Hippocampal formation (tissue), 2 donors: ENCODE results near the gene CCDC74A.
"Not testable (repeated sequence)": the region's sequence is repeated elsewhere in the genome, so short reads cannot be mapped to it uniquely, and the experiment has no call there.

Source experiments
- DNase-seq, 2 donors: peaks; one replicate each; lab custom pipeline; 2025; lab: John Stamatoyannopoulos, UW

The CCDC74A gene

GRCh38 chr2:131498321-131498973 lies 29.2 kb upstream of the CCDC74A start:
- DNase-seq = not testable (repeated sequence)

GRCh38 chr2:131503587-131503986 lies 24.1 kb upstream of the CCDC74A start:
- not testable (repeated sequence) for DNase-seq

- DNase-seq = not testable (repeated sequence)
These were observed 23.5 kb upstream of the CCDC74A start for GRCh38 chr2:131504082-131504750.

- DNase-seq = no peak
These were observed 18.1 kb upstream of the CCDC74A start for GRCh38 chr2:131509615-131510014.

- not testable (repeated sequence) for DNase-seq
These were observed 16.3 kb upstream of the CCDC74A start for GRCh38 chr2:131511291-131511968.

GRCh38 chr2:131511969-131512870 lies 15.5 kb upstream of the CCDC74A start:
- DNase-seq = not testable (repeated sequence)

- DNase-seq = not testable (repeated sequence)
These were observed 13.1 kb upstream of the CCDC74A start for GRCh38 chr2:131514408-131515166.

GRCh38 chr2:131515235-131515634 lies 12.5 kb upstream of the CCDC74A start:
- not testable (repeated sequence) for DNase-seq

GRCh38 chr2:131516011-131516410 lies 11.7 kb upstream of the CCDC74A start:
- no peak for DNase-seq

GRCh38 chr2:131516621-131517020 lies 11.1 kb upstream of the CCDC74A start:
- not testable (repeated sequence) for DNase-seq

- no peak for DNase-seq
These were observed 10.4 kb upstream of the CCDC74A start for GRCh38 chr2:131517106-131517831.

GRCh38 chr2:131517856-131518255 lies 9.8 kb upstream of the CCDC74A start:
- not testable (repeated sequence) for DNase-seq

- not testable (repeated sequence) for DNase-seq
These were observed 9.2 kb upstream of the CCDC74A start for GRCh38 chr2:131518531-131518930.

GRCh38 chr2:131519466-131519865 lies 8.2 kb upstream of the CCDC74A start:
- DNase-seq = no peak

- not testable (repeated sequence) for DNase-seq
These were observed 7.7 kb upstream of the CCDC74A start for GRCh38 chr2:131519871-131520470.

GRCh38 chr2:131520526-131520925 lies 7.2 kb upstream of the CCDC74A start:
- no peak for DNase-seq

GRCh38 chr2:131521524-131521923 lies 6.2 kb upstream of the CCDC74A start:
- not testable (repeated sequence) for DNase-seq

- DNase-seq = no peak
These were observed 5.5 kb upstream of the CCDC74A start for GRCh38 chr2:131521961-131522781.

- DNase-seq = not testable (repeated sequence)
These were observed 2.4 kb upstream of the CCDC74A start for GRCh38 chr2:131525256-131525655.
